Stimulated activated CD4-positive, alpha-beta T cell treated with anti-CD3 and anti-CD28 coated beads, Interleukin-2, amount 100 ng/mL, for 24 hours (primary cell): ENCODE data around the gene TESPA1.
"Not testable (repeated sequence)": the region's sequence is repeated elsewhere in the genome, so short reads cannot be mapped to it uniquely, and the experiment has no call there.

ENCODE experiments used
- DNase-seq, 2 donors: peaks; one replicate each; pipeline ENCODE4 v3.0.0-alpha.2; 2020

Gene TESPA1

GRCh38 chr12:54984658-54985376 lies at the start of gene TESPA1:
TESPA1 (minus strand) TSS chr12:54984762; CDS start chr12:54974562, 10,200 bp downstream.
- DNase-seq = peak; percentile 82 to 83

GRCh38 chr12:55034218-55034617 lies 49.7 kb upstream of the TESPA1 start:
- DNase-seq = no peak

- no peak for DNase-seq
Observed at GRCh38 chr12:55025508-55025907, 40.9 kb upstream of the TESPA1 start.

- no peak for DNase-seq
Observed at GRCh38 chr12:55024575-55024974, 40.0 kb upstream of the TESPA1 start.

GRCh38 chr12:55019784-55020183 lies 35.2 kb upstream of the TESPA1 start, which contains the start of gene NEUROD4:
NEUROD4 (plus strand) TSS chr12:55019974; CDS start chr12:55026440, 6,466 bp downstream.
- DNase-seq = no peak

GRCh38 chr12:55017416-55017925 lies 32.9 kb upstream of the TESPA1 start:
- DNase-seq = no peak

GRCh38 chr12:55008944-55009585 lies 24.5 kb upstream of the TESPA1 start:
- DNase-seq = no peak

- no peak for DNase-seq
Observed at GRCh38 chr12:55002355-55002754, 17.8 kb upstream of the TESPA1 start.

GRCh38 chr12:55001198-55001868 lies 16.8 kb upstream of the TESPA1 start:
- DNase-seq = no peak

GRCh38 chr12:54998958-54999510 lies 14.5 kb upstream of the TESPA1 start:
- no peak for DNase-seq

- no peak for DNase-seq
Observed at GRCh38 chr12:54997929-54998522, 13.5 kb upstream of the TESPA1 start.

GRCh38 chr12:54996205-54996604 lies 11.6 kb upstream of the TESPA1 start:
- no peak for DNase-seq

- DNase-seq = peak; percentile 40 to 65
Observed at GRCh38 chr12:54993181-54993835, 8.7 kb upstream of the TESPA1 start.

GRCh38 chr12:54991991-54992375 lies 7.4 kb upstream of the TESPA1 start:
- DNase-seq = no peak

- DNase-seq = peak; percentile 39 to 58
Observed at GRCh38 chr12:54991161-54991990, 6.8 kb upstream of the TESPA1 start.

- no peak for DNase-seq
Observed at GRCh38 chr12:54989829-54990228, 5.3 kb upstream of the TESPA1 start.

GRCh38 chr12:54988402-54989054 lies 4.0 kb upstream of the TESPA1 start:
- no peak for DNase-seq

- no peak for DNase-seq
Observed at GRCh38 chr12:54987611-54988231, 3.2 kb upstream of the TESPA1 start.

- DNase-seq = not testable (repeated sequence)
Observed at GRCh38 chr12:54986773-54987172, 2.2 kb upstream of the TESPA1 start.

- peak; percentile 44 to 52 for DNase-seq
Observed at GRCh38 chr12:54983536-54984101, 943 bp downstream of the TESPA1 start.
